GM12878 (cell line): ENCODE results near the gene ANGPTL2.

Experiments
- ASH2L ChIP-seq: fragments of 300-600, 200-600 bp; sonication (generic); IDR thresholded peaks from 2 replicates; pipeline ENCODE4 v1.6.1; 2017; ENCODE audit warnings: low read depth, mild to moderate bottlenecking, borderline replicate concordance
- CTCF ChIP-seq, 3 experiments: IDR thresholded peaks in 2 of 3; conservative IDR thresholded peaks in 1 of 3; 2 replicates each; pipeline ENCODE4 v1.5.1; 2011; ENCODE audit warnings: low read depth in 3 of 3, low read length in 3 of 3, mild to moderate bottlenecking in 3 of 3, control low read depth in 2 of 3, moderate library complexity in 2 of 3, inconsistent platforms in 1 of 3, mixed read lengths in 1 of 3; ENCODE audit not compliant: control insufficient read depth in 2 of 3, insufficient read depth in 1 of 3; ENCODE audit errors: extremely low read depth in 1 of 3
- E2F8 ChIP-seq: fragments of 450-650 bp; IDR thresholded peaks from 2 replicates; pipeline ENCODE4 v1.6.1; 2018; ENCODE audit warnings: mild to moderate bottlenecking, low read depth, moderate library complexity; ENCODE audit not compliant: partially characterized antibody
- EGR1 ChIP-seq, 2 experiments: IDR thresholded peaks; 1 replicate in 1 of 2; 2 replicates in 1 of 2; pipeline ENCODE4 v1.6.1; 2011 to 2012; ENCODE audit warnings: low read depth in 2 of 2, low read length in 2 of 2, borderline replicate concordance in 1 of 2, mild to moderate bottlenecking in 1 of 2, moderate library complexity in 1 of 2
- POLR2AphosphoS5 ChIP-seq: IDR thresholded peaks from 2 replicates; pipeline ENCODE4 v1.6.1; 2011; ENCODE audit warnings: mild to moderate bottlenecking, low read length, inconsistent platforms
- PRDM15 ChIP-seq: fragments of 450-650 bp; formaldehyde crosslinking; IDR thresholded peaks from 2 replicates; pipeline ENCODE4 v1.4.0; 2020; ENCODE audit warnings: mild to moderate bottlenecking, moderate library complexity
- STAT3 ChIP-seq: IDR thresholded peaks from 2 replicates; pipeline ENCODE4 v1.6.1; 2011; ENCODE audit warnings: low read depth, low read length, improper control_type of control experiment
- TBL1XR1 ChIP-seq: IDR thresholded peaks from 2 replicates; pipeline ENCODE4 v1.6.1; 2012; ENCODE audit warnings: low read depth, low read length, improper control_type of control experiment
- USF2 ChIP-seq: IDR thresholded peaks from 2 replicates; pipeline ENCODE4 v1.6.1; 2011; ENCODE audit warnings: low read depth, low read length, improper control_type of control experiment, borderline replicate concordance
- ZBTB4 ChIP-seq: fragments of 450-650 bp; formaldehyde crosslinking; IDR thresholded peaks from 2 replicates; pipeline ENCODE4 v1.4.0; 2022; ENCODE audit warnings: mild to moderate bottlenecking, moderate library complexity

- no peak for TF ChIP-seq E2F8
- no peak for TF ChIP-seq PRDM15 (CRISPR knock-in tag)
- no peak for TF ChIP-seq TBL1XR1
- no peak for TF ChIP-seq CTCF (IDR thresholded peaks at IDR 0.05 in 2 of 3, conservative IDR thresholded peaks at IDR 0.05 in 1 of 3; ENCODE audit: control insufficient read depth in 2 of 3, extremely low read depth in 1 of 3, insufficient read depth in 1 of 3, low read depth in 3 of 3, low read length in 3 of 3)
- no peak for TF ChIP-seq POLR2AphosphoS5
- no peak for TF ChIP-seq ZBTB4 (CRISPR knock-in tag)
- no peak for TF ChIP-seq STAT3
- no peak for TF ChIP-seq USF2
- TF ChIP-seq ASH2L: no peak
- TF ChIP-seq EGR1 (IDR thresholded peaks at IDR 0.05; ENCODE audit: borderline replicate concordance in 1 of 2, low read depth in 2 of 2, low read length in 2 of 2): no peak
These were observed 25.6 kb upstream of the ANGPTL2 start for GRCh38 chr9:127148014-127148413.
